Right lobe of liver (tissue), 6 donors: ENCODE results near the gene SEMA3E. TPM values are rescaled to one million over a fixed set of nuclear protein-coding genes. Genes with fewer than 3 reads are reported as not detected.
A peak's percentile ranks its signal among the peaks of the same experiment; 100 is the strongest.

Experiments used
- ATAC-seq, 4 donors: fragments of 200-7000 bp; cut with Tn5 transposase; one replicate each; pipeline ENCODE4 v1.9.1; 2020; ENCODE audit warnings: mild to moderate bottlenecking in 4 of 4, moderate library complexity in 4 of 4
- DNase-seq, 3 donors: peaks; one replicate each; pipeline ENCODE4 v3.0.0-alpha.2; 2020
- H3K27ac ChIP-seq, 3 donors: fragments of 200-600 bp; one replicate each; pipeline ENCODE4 v1.8.0; 2022
- H3K27me3 ChIP-seq, 2 donors: fragments of 200-600 bp; one replicate each; pipeline ENCODE4 v1.8.0; 2022
- H3K36me3 ChIP-seq, 4 donors: fragments of 200-600 bp; sonication (generic) in 1 of 4; one replicate each; pipeline versions ENCODE4 v1.5.1 to v1.8.0; 2017 to 2022; ENCODE audit warnings: control low read depth in 1 of 4
- H3K4me1 ChIP-seq, 4 donors: fragments of 200-600 bp; sonication (generic) in 1 of 4; one replicate each; pipeline versions ENCODE4 v1.5.1 to v1.8.0; 2017 to 2022; ENCODE audit warnings: control low read depth in 1 of 4
- H3K4me3 ChIP-seq, 3 donors: fragments of 200-600 bp; one replicate each; pipeline ENCODE4 v1.8.0; 2022
- H3K9me3 ChIP-seq, 4 donors: fragments of 200-600 bp; sonication (generic) in 1 of 4; one replicate each; pipeline versions ENCODE4 v1.5.1 to v1.8.0; 2017 to 2022; ENCODE audit warnings: control low read depth in 1 of 4
- POLR2A ChIP-seq: fragments of 450-650 bp; IDR thresholded peaks from one replicate; pipeline ENCODE4 v1.6.1; 2017; ENCODE audit warnings: antibody characterized with exemption, mild to moderate bottlenecking
- WGBS: methylation state at CpG from one replicate; pipeline ENCODE4 v1.1.6; 2018; ENCODE audit warnings: low coverage, low lambda C conversion rate; ENCODE audit not compliant: insufficient coverage; ENCODE audit errors: missing lambda C conversion rate; 5-methylcytosine and 5-hydroxymethylcytosine counted together
- intact Hi-C, 2 donors: fragments of 100-400 bp; cut with DNase I; formaldehyde crosslinking; loops; one replicate each; pipeline versions ENCODE4 v1.11.2 to v1.14.1; 2022
- total RNA-seq, 6 experiments: library from RNA; depleted of rRNA in 2 of 6; stranded (reverse); fragments of >200 nt in 2 of 6; fragmentation: NEBNext Ultra II Directional in 3 of 6; extraction: Animal tissue kit (Norgen Biotek cat#: 25700) in 3 of 6; gene quantifications; one replicate each; pipeline versions ENCODE4 v1.1.0 to v1.2.4, GENCODE V29; 2016 to 2023
- TF ChIP-seq, protein P1 (sequence below), 4 donors: fragments of 200-600 bp in 3 of 4; fragments of 450-650 bp in 1 of 4; IDR thresholded peaks; one replicate each; pipeline versions ENCODE4 v1.5.1 to v1.8.0; 2016 to 2022; ENCODE audit warnings: antibody characterized with exemption in 4 of 4, mild to moderate bottlenecking in 2 of 4
- donor health status: DM: no; HTN: yes; CAD: no.
- donor health status: DM: no; HTN: no; CAD: no.
- donor health status: DM: no; HTN: no; CAD: no.
- donor health status: DM: no; HTN: yes; CAD: no.
- donor health status: DM: no; HTN: yes; CAD: no.

The SEMA3E gene
- total RNA-seq, 6 experiments from 2014 or later, result 0.06 to 1.0 (median 0.32) TPM

- Histone ChIP-seq H3K27me3 (no peaks in the 10 kb centered on the region), H3K36me3 (no peaks in the 10 kb centered on the region), H3K27ac (no peak overlapping the region), H3K4me3 (no peak overlapping the region), H3K9me3 (no peaks in the 10 kb centered on the region), H3K4me1 (no peaks in the 10 kb centered on the region)
- WGBS, result 29% methylated on average over 5 of the region's 5 CpGs
- no peak for ATAC-seq
- intact Hi-C loops, result no loop called here
- no peak for TF ChIP-seq POLR2A
- TF ChIP-seq, protein P1, sequence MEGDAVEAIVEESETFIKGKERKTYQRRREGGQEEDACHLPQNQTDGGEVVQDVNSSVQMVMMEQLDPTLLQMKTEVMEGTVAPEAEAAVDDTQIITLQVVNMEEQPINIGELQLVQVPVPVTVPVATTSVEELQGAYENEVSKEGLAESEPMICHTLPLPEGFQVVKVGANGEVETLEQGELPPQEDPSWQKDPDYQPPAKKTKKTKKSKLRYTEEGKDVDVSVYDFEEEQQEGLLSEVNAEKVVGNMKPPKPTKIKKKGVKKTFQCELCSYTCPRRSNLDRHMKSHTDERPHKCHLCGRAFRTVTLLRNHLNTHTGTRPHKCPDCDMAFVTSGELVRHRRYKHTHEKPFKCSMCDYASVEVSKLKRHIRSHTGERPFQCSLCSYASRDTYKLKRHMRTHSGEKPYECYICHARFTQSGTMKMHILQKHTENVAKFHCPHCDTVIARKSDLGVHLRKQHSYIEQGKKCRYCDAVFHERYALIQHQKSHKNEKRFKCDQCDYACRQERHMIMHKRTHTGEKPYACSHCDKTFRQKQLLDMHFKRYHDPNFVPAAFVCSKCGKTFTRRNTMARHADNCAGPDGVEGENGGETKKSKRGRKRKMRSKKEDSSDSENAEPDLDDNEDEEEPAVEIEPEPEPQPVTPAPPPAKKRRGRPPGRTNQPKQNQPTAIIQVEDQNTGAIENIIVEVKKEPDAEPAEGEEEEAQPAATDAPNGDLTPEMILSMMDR (IDR thresholded peaks at IDR 0.05), result no peak
- no peak for DNase-seq
These were observed 191.7 kb downstream of the SEMA3E start for GRCh38 chr7:83457022-83457892.

DNA sequence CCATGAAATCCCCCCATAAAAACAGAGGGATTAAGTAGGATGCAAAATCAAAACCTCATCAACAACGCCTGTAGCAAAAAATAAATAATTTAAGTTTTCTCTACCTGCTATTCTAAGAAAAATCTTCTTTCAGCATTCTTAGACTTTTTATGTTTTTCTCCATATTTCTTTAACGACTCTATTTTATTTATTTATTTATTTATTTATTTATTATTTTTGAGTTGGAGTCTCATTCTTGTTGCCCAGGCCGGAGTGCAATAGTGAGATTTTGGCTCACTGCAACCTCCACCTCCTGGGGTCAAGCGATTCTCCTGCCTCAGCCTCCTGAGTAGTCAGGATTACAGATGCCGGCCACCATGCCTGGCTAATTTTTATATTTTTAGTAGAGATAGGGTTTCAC, 192.5 kb downstream of the SEMA3E start:
- Histone ChIP-seq H3K4me3 (no peak overlapping the region), H3K4me1 (no peaks in the 10 kb centered on the region), H3K27me3 (no peaks in the 10 kb centered on the region), H3K27ac (no peak overlapping the region), H3K36me3 (no peaks in the 10 kb centered on the region), H3K9me3 (no peaks in the 10 kb centered on the region)
- no peak for ATAC-seq
- WGBS, result 72% methylated on average over 5 of the region's 5 CpGs
- no peak for TF ChIP-seq POLR2A
- TF ChIP-seq, protein P1 (IDR thresholded peaks at IDR 0.05), result no peak
- intact Hi-C loops, result no loop called here
- DNase-seq, result no peak

- ATAC-seq, result peak in 1 of 4 donors; percentile 33
- H3K36me3 ChIP-seq, result no peaks in the 10 kb centered on the region
- intact Hi-C loops, result no loop called here
- H3K9me3 ChIP-seq, result no peaks in the 10 kb centered on the region
- no peaks in the 10 kb centered on the region for H3K27me3 ChIP-seq
- no peak overlapping the region for H3K4me3 ChIP-seq
- no peaks in the 10 kb centered on the region for H3K4me1 ChIP-seq
- DNase-seq, result no peak
- H3K27ac ChIP-seq, result no peak overlapping the region
- WGBS, result 53% methylated on average over 5 of the region's 5 CpGs
- no peak for TF ChIP-seq POLR2A
- TF ChIP-seq, protein P1 (IDR thresholded peaks at IDR 0.05), result no peak
These were observed 193.3 kb downstream of the SEMA3E start for GRCh38 chr7:83455612-83456011.

DNA sequence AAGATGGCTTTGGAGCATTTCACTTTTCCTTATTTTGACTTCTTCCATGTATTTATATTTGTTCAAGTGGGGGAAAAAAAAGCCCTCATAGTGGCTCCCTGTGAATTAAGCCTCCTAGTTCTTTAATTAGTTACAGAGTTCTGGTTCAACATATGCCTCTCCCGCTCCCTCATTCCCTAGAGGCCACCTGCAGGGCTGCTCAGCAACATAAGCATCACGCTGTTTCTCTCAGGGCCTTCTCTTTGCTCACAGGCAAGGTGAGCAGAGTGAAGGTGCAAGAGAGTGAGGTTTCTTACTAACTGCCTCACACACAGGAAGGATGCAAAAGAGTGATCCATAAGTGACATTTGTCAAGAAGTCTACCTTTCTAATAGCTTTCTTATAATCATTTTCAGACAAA, 196.7 kb downstream of the SEMA3E start:
- intact Hi-C loops, result no loop called here

More for the DNA sequence above, 196.7 kb downstream of the SEMA3E start:
- TF ChIP-seq, protein P1 (IDR thresholded peaks at IDR 0.05), result no peak
- no peak for TF ChIP-seq POLR2A
- H3K27ac ChIP-seq, result no peak overlapping the region
- H3K4me3 ChIP-seq, result no peak overlapping the region
- H3K9me3 ChIP-seq, result no peaks in the 10 kb centered on the region
- DNase-seq (no peak), ATAC-seq (no peak)
- 40% methylated on average over 2 of the region's 2 CpGs for WGBS
- H3K4me1 ChIP-seq, result no peaks in the 10 kb centered on the region
- H3K36me3 ChIP-seq, result no peaks in the 10 kb centered on the region
- H3K27me3 ChIP-seq, result no peaks in the 10 kb centered on the region
